HCT116 (cell line): Measurements from ENCODE around the gene OR52A5. TPM values are rescaled to one million over a fixed set of nuclear protein-coding genes. Genes with fewer than 3 reads are reported as not detected.
"Not testable (repeated sequence)": the region's sequence is repeated elsewhere in the genome, so short reads cannot be mapped to it uniquely, and the experiment has no call there.

Source experiments
- ATAC-seq: fragments of 200-7000 bp; cut with Tn5 transposase; 2 replicates; pipeline ENCODE4 v1.9.1; 2020; ENCODE audit warnings: mild to moderate bottlenecking, moderate library complexity
- BruUV-seq: library from RNA; stranded (reverse); fragments of 400-500 nt; replicated peaks from 2 replicates; lab custom pipeline; 2021; lab: Mats Ljungman, UMichigan
- CTCF ChIA-PET: fragments of 300-600 bp; sonication (Branson Sonifier 250); formaldehyde crosslinking; loops from one replicate; lab custom pipeline; 2021; ENCODE audit warnings: antibody characterized with exemption; lab: Charles Lee
- POLR2A ChIA-PET: fragments of 300-600, 350-600 bp; sonication (Branson Sonifier 250); formaldehyde crosslinking; loops from one replicate; lab custom pipeline; 2021; ENCODE audit warnings: antibody characterized with exemption; lab: Charles Lee
- RAD21 ChIA-PET, 2 experiments: fragments of 300-600 bp; sonication (Branson Sonifier 250); formaldehyde crosslinking; loops; one replicate each; lab custom pipeline; 2023; ENCODE audit warnings: low total read pairs in 2 of 2; ENCODE audit not compliant: uncharacterized antibody in 2 of 2, unreplicated experiment in 2 of 2, low non-redundant PET in 1 of 2; lab: Charles Lee
- DNase-seq: peaks from one replicate; pipeline ENCODE4 v3.0.0-alpha.2; 2010; ENCODE audit warnings: low read depth, low spot score
- H2AFZ ChIP-seq: fragments of 200-600 bp; shearing (Covaris generic), sonication (generic); 2 replicates; pipeline ENCODE4 v1.6.1; 2017; ENCODE audit warnings: low read depth, mixed run types, mixed read lengths, antibody characterized with exemption, low read length; ENCODE audit not compliant: poor library complexity, severe bottlenecking
- H3K27ac ChIP-seq: 2 replicates; pipeline ENCODE4 v1.5.1; 2012; ENCODE audit warnings: low read depth, low read length
- H3K27me3 ChIP-seq: fragments of 200-600 bp; sonication (generic); 2 replicates; pipeline ENCODE4 v1.6.1; 2016; ENCODE audit warnings: mixed run types, low read length, mixed read lengths; ENCODE audit not compliant: insufficient read depth
- H3K36me3 ChIP-seq, 2 experiments: fragments of 200-500 bp in 1 of 2; fragments of 200-600 bp in 1 of 2; sonication (Bioruptor generic) in 1 of 2; sonication (generic) in 1 of 2; 2 replicates each; pipeline versions ENCODE4 v1.5.1 to v1.6.1; 2014 to 2016; ENCODE audit warnings: low read length in 2 of 2, inconsistent platforms in 1 of 2, mixed read lengths in 1 of 2, mixed run types in 1 of 2; ENCODE audit not compliant: insufficient read depth in 2 of 2, control insufficient read depth in 1 of 2
- H3K4me1 ChIP-seq, 2 experiments: fragments of 200-600 bp in 1 of 2; sonication (generic) in 1 of 2; 2 replicates each; pipeline versions ENCODE4 v1.5.1 to v1.6.1; 2012 to 2017; ENCODE audit warnings: low read length in 2 of 2, inconsistent platforms in 1 of 2, mild to moderate bottlenecking in 1 of 2, mixed read lengths in 1 of 2, mixed run types in 1 of 2, moderate library complexity in 1 of 2; ENCODE audit not compliant: insufficient read depth in 2 of 2, control insufficient read depth in 1 of 2
- H3K4me2 ChIP-seq: fragments of 200-600 bp; sonication (generic); 2 replicates; pipeline ENCODE4 v1.6.1; 2017; ENCODE audit warnings: mixed run types, low read length, mixed read lengths
- H3K4me3 ChIP-seq, 2 experiments: fragments of 200-600 bp in 1 of 2; sonication (generic) in 1 of 2; replicated peaks in 1 of 2; 2 replicates each; pipeline ENCODE4 v1.5.1; 2011 to 2016; ENCODE audit warnings: low read length in 2 of 2, control low read depth in 1 of 2, low read depth in 1 of 2, mild to moderate bottlenecking in 1 of 2, mixed read lengths in 1 of 2, mixed run types in 1 of 2
- H3K79me2 ChIP-seq: fragments of 200-600 bp; sonication (generic); 2 replicates; pipeline ENCODE4 v1.6.1; 2017; ENCODE audit warnings: mild to moderate bottlenecking, mixed run types, low read length, moderate library complexity, mixed read lengths; ENCODE audit not compliant: insufficient read depth
- H3K9ac ChIP-seq: fragments of 200-600 bp; sonication (generic); 2 replicates; pipeline ENCODE4 v1.6.1; 2016; ENCODE audit warnings: low read length, mixed read lengths
- H3K9me2 ChIP-seq: fragments of 200-600 bp; sonication (generic), shearing (Covaris generic); 2 replicates; pipeline ENCODE4 v1.6.1; 2017; ENCODE audit warnings: mixed run types, mild to moderate bottlenecking, moderate library complexity; ENCODE audit not compliant: insufficient read depth
- H3K9me3 ChIP-seq, 2 experiments: fragments of 200-500 bp in 1 of 2; fragments of 200-600 bp in 1 of 2; sonication (Bioruptor generic) in 1 of 2; sonication (generic) in 1 of 2; 2 replicates each; pipeline ENCODE4 v1.6.1; 2014 to 2017; ENCODE audit warnings: low read length in 2 of 2, mixed read lengths in 2 of 2, inconsistent platforms in 1 of 2, low read depth in 1 of 2, mild to moderate bottlenecking in 1 of 2, mixed run types in 1 of 2, moderate library complexity in 1 of 2; ENCODE audit not compliant: control insufficient read depth in 1 of 2, insufficient read depth in 1 of 2
- H4K20me1 ChIP-seq: fragments of 200-600 bp; sonication (generic), shearing (Covaris generic); 2 replicates; pipeline ENCODE4 v1.6.1; 2017; ENCODE audit warnings: mixed run types, mild to moderate bottlenecking, moderate library complexity; ENCODE audit not compliant: insufficient read depth
- CBX3 ChIP-seq: IDR thresholded peaks from 2 replicates; pipeline ENCODE4 v1.6.1; 2012; ENCODE audit warnings: low read depth
- CEBPB ChIP-seq: IDR thresholded peaks from 2 replicates; pipeline ENCODE4 v1.6.1; 2012; ENCODE audit warnings: low read depth
- EZH2 ChIP-seq: fragments of 200-600 bp; sonication (generic); IDR thresholded peaks from 2 replicates; pipeline ENCODE4 v1.6.1; 2017; ENCODE audit warnings: antibody characterized with exemption, mixed run types
- FOSL1 ChIP-seq: IDR thresholded peaks from 2 replicates; pipeline ENCODE4 v1.6.1; 2012; ENCODE audit warnings: low read depth
- JUND ChIP-seq: IDR thresholded peaks from 2 replicates; pipeline ENCODE4 v1.6.1; 2012
- POLR2A ChIP-seq: IDR thresholded peaks from 2 replicates; pipeline ENCODE4 v1.7.0; 2011; ENCODE audit warnings: borderline replicate concordance; ENCODE audit not compliant: insufficient read depth, insufficient read length; ENCODE audit errors: extremely low read depth
- POLR2AphosphoS5 ChIP-seq: IDR thresholded peaks from 2 replicates; pipeline ENCODE4 v1.6.1; 2011; ENCODE audit warnings: mild to moderate bottlenecking, low read depth, low read length, moderate library complexity
- SIN3A ChIP-seq: IDR thresholded peaks from 2 replicates; pipeline ENCODE4 v1.6.1; 2012; ENCODE audit warnings: low read depth
- SP1 ChIP-seq: IDR thresholded peaks from 2 replicates; pipeline ENCODE4 v1.6.1; 2012; ENCODE audit warnings: low read depth
- SRF ChIP-seq: IDR thresholded peaks from 2 replicates; pipeline ENCODE4 v1.6.1; 2012; ENCODE audit warnings: low read depth
- YY1 ChIP-seq: IDR thresholded peaks from 2 replicates; pipeline ENCODE4 v1.6.1; 2011; ENCODE audit warnings: low read length, low read depth, moderate library complexity, mild to moderate bottlenecking; ENCODE audit not compliant: insufficient replicate concordance; ENCODE audit errors: extremely low read depth
- ZBTB33 ChIP-seq: IDR thresholded peaks from 2 replicates; pipeline ENCODE4 v1.6.1; 2011; ENCODE audit warnings: mild to moderate bottlenecking, low read length, moderate library complexity; ENCODE audit not compliant: insufficient replicate concordance; ENCODE audit errors: extremely low read depth
- ZFX ChIP-seq: fragments of 450-650 bp; IDR thresholded peaks from 2 replicates; pipeline ENCODE4 v1.6.1; 2017
- ZNF274 ChIP-seq: fragments of 200-500 bp; sonication (Bioruptor generic); IDR thresholded peaks from 2 replicates; pipeline ENCODE4 v1.6.1; 2014; ENCODE audit warnings: mild to moderate bottlenecking, low read depth, low read length, inconsistent platforms
- intact Hi-C: fragments of 100-400 bp; cut with micrococcal nuclease; formaldehyde crosslinking; loops from 2 replicates; pipeline ENCODE4 v1.10.0; 2022
- total RNA-seq: library from RNA; stranded (reverse); gene quantifications from one replicate; pipeline ENCODE4 v1.2.1, GENCODE V29; 2021; ENCODE audit not compliant: unreplicated experiment
- TF ChIP-seq, protein P1 (sequence below): IDR thresholded peaks from 2 replicates; pipeline ENCODE4 v1.6.1; 2012; ENCODE audit warnings: low read depth

Gene OR52A5
- total RNA-seq, 1 experiment from 2014 or later: not detected

- no peak overlapping the region for H2AFZ ChIP-seq
- ATAC-seq (no peak), DNase-seq (no peak)
- H3K9me3 ChIP-seq: no peaks in the 10 kb centered on the region
- peaks cover 55% of the 10 kb centered on the region for H3K27me3 ChIP-seq
- no peak overlapping the region for H3K9ac ChIP-seq
- H3K9me2 ChIP-seq: no peaks in the 10 kb centered on the region
- no peaks in the 10 kb centered on the region for H3K4me1 ChIP-seq
- BruUV-seq: no TSS peak
- H4K20me1 ChIP-seq: no peaks in the 10 kb centered on the region
- ChIA-PET CTCF (no interaction called here), RAD21 (no interaction called here), POLR2A (no interaction called here)
- no peaks in the 10 kb centered on the region for H3K79me2 ChIP-seq
- H3K4me3 ChIP-seq: no peak overlapping the region
- TF ChIP-seq SP1 (no peak), ZBTB33 (no peak), YY1 (no peak), JUND (no peak), EZH2 (no peak), FOSL1 (no peak), ZFX (no peak), SRF (no peak), CEBPB (no peak), POLR2AphosphoS5 (no peak), CBX3 (no peak), ZNF274 (no peak), POLR2A (no peak), SIN3A (no peak)
- TF ChIP-seq, protein P1, sequence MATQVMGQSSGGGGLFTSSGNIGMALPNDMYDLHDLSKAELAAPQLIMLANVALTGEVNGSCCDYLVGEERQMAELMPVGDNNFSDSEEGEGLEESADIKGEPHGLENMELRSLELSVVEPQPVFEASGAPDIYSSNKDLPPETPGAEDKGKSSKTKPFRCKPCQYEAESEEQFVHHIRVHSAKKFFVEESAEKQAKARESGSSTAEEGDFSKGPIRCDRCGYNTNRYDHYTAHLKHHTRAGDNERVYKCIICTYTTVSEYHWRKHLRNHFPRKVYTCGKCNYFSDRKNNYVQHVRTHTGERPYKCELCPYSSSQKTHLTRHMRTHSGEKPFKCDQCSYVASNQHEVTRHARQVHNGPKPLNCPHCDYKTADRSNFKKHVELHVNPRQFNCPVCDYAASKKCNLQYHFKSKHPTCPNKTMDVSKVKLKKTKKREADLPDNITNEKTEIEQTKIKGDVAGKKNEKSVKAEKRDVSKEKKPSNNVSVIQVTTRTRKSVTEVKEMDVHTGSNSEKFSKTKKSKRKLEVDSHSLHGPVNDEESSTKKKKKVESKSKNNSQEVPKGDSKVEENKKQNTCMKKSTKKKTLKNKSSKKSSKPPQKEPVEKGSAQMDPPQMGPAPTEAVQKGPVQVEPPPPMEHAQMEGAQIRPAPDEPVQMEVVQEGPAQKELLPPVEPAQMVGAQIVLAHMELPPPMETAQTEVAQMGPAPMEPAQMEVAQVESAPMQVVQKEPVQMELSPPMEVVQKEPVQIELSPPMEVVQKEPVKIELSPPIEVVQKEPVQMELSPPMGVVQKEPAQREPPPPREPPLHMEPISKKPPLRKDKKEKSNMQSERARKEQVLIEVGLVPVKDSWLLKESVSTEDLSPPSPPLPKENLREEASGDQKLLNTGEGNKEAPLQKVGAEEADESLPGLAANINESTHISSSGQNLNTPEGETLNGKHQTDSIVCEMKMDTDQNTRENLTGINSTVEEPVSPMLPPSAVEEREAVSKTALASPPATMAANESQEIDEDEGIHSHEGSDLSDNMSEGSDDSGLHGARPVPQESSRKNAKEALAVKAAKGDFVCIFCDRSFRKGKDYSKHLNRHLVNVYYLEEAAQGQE: no peak
- intact Hi-C loops: no loop called here
- H3K36me3 ChIP-seq: no peaks in the 10 kb centered on the region
- H3K27ac ChIP-seq: no peak overlapping the region
- H3K4me2 ChIP-seq: no peak overlapping the region
These were observed 33.7 kb upstream of the OR52A5 start for GRCh38 chr11:5171856-5172255.

DNA sequence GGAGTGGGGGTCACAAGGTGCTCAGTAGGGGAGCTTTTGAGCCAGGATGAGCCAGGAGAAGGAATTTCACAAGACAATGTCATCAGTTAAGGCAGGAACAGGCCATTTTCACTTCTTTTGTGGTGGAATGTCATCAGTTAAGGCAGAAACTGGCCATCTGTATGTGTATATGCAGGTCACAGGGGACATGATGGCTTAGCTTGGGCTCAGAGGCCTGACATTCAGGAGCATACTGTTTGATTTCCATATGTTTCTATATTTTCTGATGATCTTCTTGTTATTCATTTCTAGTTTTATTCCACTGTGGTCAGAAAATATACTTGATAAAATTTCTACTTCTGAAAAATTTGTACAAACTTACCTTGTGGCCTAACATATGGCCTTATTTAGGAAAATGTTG is 27.7 kb upstream of the OR52A5 start:
- H2AFZ ChIP-seq, H3K9me2 ChIP-seq, H3K79me2 ChIP-seq, ATAC-seq, H4K20me1 ChIP-seq, H3K4me2 ChIP-seq, H3K9me3 ChIP-seq, H3K27ac ChIP-seq, H3K9ac ChIP-seq, RAD21 ChIA-PET, H3K4me1 ChIP-seq, BruUV-seq, intact Hi-C loops, POLR2A ChIA-PET, DNase-seq, CTCF ChIA-PET, H3K36me3 ChIP-seq, H3K4me3 ChIP-seq: not testable (repeated sequence)
- peaks cover 27% of the 10 kb centered on the region for H3K27me3 ChIP-seq
